ENCODE results near the gene STRBP.
"Not testable (repeated sequence)": the region's sequence is repeated elsewhere in the genome, so short reads cannot be mapped to it uniquely, and the experiment has no call there.

Gene STRBP

GRCh38 chr9:123255718-123256117 lies 12.7 kb downstream of the STRBP start:
- intact Hi-C loops (cut with DNase I) = no loop called here
- no peak for DNase-seq

- intact Hi-C loops (cut with DNase I) = no loop called here
- DNase-seq = no peak
Observed at GRCh38 chr9:123253204-123253603, 15.2 kb downstream of the STRBP start.

- intact Hi-C loops (cut with DNase I) = no loop called here
Observed at GRCh38 chr9:123251741-123252140, 16.6 kb downstream of the STRBP start.

GRCh38 chr9:123251324-123251723 lies 17.1 kb downstream of the STRBP start:
- intact Hi-C loops (cut with DNase I) = no loop called here
- DNase-seq = no peak

More at GRCh38 chr9:123251741-123252140, 16.6 kb downstream of the STRBP start:
- no peak for DNase-seq

GRCh38 chr9:123250504-123250903 lies 17.9 kb downstream of the STRBP start:
- intact Hi-C loops (cut with DNase I) = no loop called here
- no peak for DNase-seq

GRCh38 chr9:123249162-123249561 lies 19.2 kb downstream of the STRBP start:
- DNase-seq; intact Hi-C loops (cut with DNase I): not testable (repeated sequence)

GRCh38 chr9:123248630-123249029 lies 19.8 kb downstream of the STRBP start:
- no peak for DNase-seq
- intact Hi-C loops (cut with DNase I) = no loop called here

GRCh38 chr9:123246534-123246933 lies 21.9 kb downstream of the STRBP start:
- DNase-seq = no peak
- intact Hi-C loops (cut with DNase I) = no loop called here

GRCh38 chr9:123239726-123240125 lies 28.7 kb downstream of the STRBP start:
- intact Hi-C loops (cut with DNase I) = no loop called here
- no peak for DNase-seq

GRCh38 chr9:123238365-123238764 lies 30.0 kb downstream of the STRBP start:
- DNase-seq = peak in 3 of 42 donors; percentile 6 to 37 (median 15)
- intact Hi-C loops (cut with DNase I) = no loop called here

GRCh38 chr9:123237220-123237619 lies 31.2 kb downstream of the STRBP start:
- intact Hi-C loops (cut with DNase I) = no loop called here
- peak in 7 of 42 donors; percentile 7 to 45 (median 15) for DNase-seq

GRCh38 chr9:123235448-123235847 lies 32.9 kb downstream of the STRBP start:
- no peak for DNase-seq
- intact Hi-C loops (cut with DNase I) = no loop called here

- intact Hi-C loops (cut with DNase I) = no loop called here
- DNase-seq = no peak
Observed at GRCh38 chr9:123234853-123235252, 33.5 kb downstream of the STRBP start.

- DNase-seq = no peak
- intact Hi-C loops (cut with DNase I) = no loop called here
Observed at GRCh38 chr9:123232332-123232731, 36.1 kb downstream of the STRBP start.

- intact Hi-C loops (cut with DNase I) = no loop called here
Observed at GRCh38 chr9:123231421-123231820, 37.0 kb downstream of the STRBP start.

GRCh38 chr9:123228967-123229366 lies 39.4 kb downstream of the STRBP start:
- intact Hi-C loops (cut with DNase I) = no loop called here
- no peak for DNase-seq

More at GRCh38 chr9:123231421-123231820, 37.0 kb downstream of the STRBP start:
- DNase-seq = no peak

GRCh38 chr9:123225995-123226394 lies 42.4 kb downstream of the STRBP start:
- intact Hi-C loops (cut with DNase I) = no loop called here
- DNase-seq = no peak

GRCh38 chr9:123225374-123225813 lies 43.0 kb downstream of the STRBP start:
- DNase-seq = peak in 24 of 42 donors; percentile 10 to 70 (median 35)
- intact Hi-C loops (cut with DNase I) = no loop called here

GRCh38 chr9:123220127-123220526 lies 48.3 kb downstream of the STRBP start:
- DNase-seq = no peak
- intact Hi-C loops (cut with DNase I) = no loop called here

GRCh38 chr9:123218831-123219230 lies 49.6 kb downstream of the STRBP start:
- DNase-seq = no peak
- intact Hi-C loops (cut with DNase I) = no loop called here

GRCh38 chr9:123217128-123217654 lies 51.2 kb downstream of the STRBP start:
- intact Hi-C loops (cut with DNase I) = no loop called here
- DNase-seq = no peak

Measured in head of caudate nucleus (tissue), 42 donors.